GM19351 (cell line): ENCODE measurements around the gene TAB3.

Experiments
- ATAC-seq: cut with Tn5 transposase; IDR thresholded peaks from one replicate; pipeline ENCODE4 v1.9.1; 2021; ENCODE audit warnings: mild to moderate bottlenecking, moderate library complexity; ENCODE audit not compliant: unreplicated experiment

The TAB3 gene

DNA sequence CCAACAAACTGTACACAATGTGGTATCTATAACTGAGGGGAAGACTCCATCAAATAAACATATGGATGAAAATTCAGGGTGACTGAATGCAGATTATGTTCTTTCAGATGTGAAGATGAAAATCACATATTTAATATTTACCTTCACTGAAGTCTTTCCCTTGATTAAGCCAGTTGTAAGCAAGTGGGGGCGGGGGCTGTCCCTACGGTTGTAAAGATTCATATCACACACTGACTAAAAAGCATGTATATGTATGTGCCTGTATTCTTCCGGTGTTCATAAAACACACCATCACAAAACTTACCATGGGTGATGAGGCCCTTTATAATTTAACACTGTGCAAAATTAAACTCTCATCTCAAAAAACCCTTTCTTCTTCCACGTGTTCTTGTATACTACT, 1.3 kb downstream of the TAB3 start:
- ATAC-seq, result no peak

- no peak for ATAC-seq
These were observed 1.8 kb downstream of the TAB3 start for GRCh38 chrX:30887288-30887687.

DNA sequence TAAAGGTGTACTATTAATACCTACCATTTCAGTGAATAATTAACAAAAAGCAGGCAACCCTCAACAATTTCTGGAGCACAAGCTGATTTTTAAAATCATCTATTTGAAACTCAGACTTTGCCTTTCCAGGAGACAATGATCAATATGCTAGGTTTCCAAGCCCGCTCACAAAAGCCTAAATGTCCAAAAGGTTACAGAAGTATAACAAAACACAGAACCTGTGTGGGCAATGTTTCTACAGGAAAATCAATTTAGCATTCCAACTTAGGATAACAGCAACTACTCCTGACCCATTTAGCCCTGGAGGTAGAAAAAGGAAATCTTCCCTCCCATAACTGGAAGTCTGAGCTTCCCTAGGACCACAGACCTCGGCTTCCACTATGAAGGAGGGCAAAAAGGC, 3.9 kb downstream of the TAB3 start:
- ATAC-seq, result no peak

- ATAC-seq, result no peak
These were observed 5.9 kb downstream of the TAB3 start for GRCh38 chrX:30883138-30883537.

GRCh38 chrX:30881797-30882196, 7.3 kb downstream of the TAB3 start:
- no peak for ATAC-seq

DNA sequence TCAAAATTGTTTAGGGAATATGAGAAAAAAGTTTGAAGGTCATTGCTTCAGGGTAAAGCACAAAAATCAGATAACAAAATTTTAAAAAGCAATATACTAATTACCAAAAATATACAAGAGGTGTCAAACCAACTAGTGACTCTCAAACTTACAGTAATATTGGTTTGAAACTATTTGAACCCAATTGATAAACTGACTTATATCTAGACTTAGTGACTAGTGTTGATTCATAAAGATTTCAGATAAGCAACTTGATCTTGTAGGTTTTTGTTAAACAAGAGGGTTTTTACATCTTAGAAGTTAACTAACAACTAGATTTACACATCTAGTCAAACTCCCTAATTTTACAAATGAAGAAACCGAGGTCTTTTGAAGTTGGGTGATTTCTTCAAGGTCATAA, 7.7 kb downstream of the TAB3 start:
- ATAC-seq, result no peak

DNA sequence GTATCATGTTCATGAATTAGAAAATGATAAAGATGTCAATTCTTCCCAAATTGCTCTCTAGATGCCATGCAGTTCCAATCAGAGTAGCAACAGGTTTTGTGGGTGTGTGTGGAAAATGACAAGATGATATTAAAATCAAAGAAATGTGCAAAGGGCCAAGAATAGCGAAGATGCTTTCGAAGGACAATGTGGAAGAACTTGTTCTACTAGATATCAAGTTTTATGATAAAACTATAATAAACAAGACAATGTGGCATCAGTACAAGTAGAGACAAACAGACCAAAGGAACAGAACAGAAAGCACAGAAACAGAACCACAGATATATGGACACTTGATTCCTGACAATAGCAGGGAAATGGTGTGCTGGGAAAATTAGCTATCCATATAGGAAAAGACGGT, 9.0 kb downstream of the TAB3 start:
- no peak for ATAC-seq

DNA sequence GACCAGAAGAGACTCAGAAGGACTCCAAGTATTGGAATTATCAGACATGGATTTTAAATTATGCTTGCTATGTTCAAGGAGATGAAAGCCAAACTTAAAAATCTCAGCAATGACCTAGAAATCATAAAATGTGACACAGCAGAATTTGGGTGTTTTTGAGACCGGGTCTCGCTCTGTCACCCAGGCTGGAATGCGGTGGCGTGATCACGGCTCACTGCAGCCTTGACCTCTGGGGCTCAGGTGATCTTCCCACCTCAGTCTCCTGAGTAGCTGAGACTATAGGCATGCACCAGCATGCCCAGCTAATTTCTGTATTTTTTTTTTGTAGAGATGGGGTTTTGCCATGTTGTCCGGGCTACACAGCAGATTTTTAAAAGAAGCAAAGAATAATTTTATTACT, 12.7 kb downstream of the TAB3 start:
- no peak for ATAC-seq

GRCh38 chrX:30875957-30876356, 13.1 kb downstream of the TAB3 start:
- ATAC-seq, result no peak

DNA sequence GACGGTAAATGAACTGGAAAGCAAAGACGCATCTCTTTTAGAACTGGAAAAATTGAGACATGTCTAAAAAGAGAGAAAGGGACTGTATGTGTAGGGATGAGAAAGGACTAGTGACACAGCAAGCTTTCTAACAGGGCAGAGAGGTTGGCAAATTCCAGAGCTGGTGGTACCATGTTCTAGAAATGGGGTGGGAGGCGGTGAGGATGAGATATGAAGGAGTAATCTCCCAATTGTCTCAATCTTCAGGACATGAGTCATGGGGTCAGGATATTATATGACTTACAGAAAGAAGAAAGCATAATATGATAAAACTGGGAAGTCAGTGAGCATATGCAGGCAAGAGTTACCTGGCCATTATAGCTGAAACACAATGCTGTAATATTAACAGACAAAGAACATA, 14.2 kb downstream of the TAB3 start:
- no peak for ATAC-seq

DNA sequence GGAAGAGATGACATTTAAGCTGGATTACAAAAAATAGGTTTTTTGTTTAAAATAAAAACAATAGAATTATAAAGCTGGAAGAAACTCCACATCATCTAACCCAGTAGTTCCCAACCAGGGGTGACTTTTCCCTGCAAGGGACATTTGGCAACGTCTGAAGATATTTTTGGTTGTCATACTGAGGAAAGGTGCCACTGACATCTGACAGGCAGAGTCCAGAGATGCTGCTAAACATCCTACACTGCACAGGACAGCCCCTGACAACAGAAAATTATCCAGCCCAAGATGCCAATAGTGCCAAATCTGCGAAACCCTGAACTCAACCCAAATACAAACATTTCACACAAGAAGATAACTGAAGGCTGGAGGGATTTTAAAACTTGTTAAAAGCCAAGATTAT, 18.5 kb downstream of the TAB3 start:
- ATAC-seq, result no peak

- no peak for ATAC-seq
These were observed 23.4 kb downstream of the TAB3 start for GRCh38 chrX:30865612-30866011.

GRCh38 chrX:30865015-30865414, 24.0 kb downstream of the TAB3 start:
- no peak for ATAC-seq

DNA sequence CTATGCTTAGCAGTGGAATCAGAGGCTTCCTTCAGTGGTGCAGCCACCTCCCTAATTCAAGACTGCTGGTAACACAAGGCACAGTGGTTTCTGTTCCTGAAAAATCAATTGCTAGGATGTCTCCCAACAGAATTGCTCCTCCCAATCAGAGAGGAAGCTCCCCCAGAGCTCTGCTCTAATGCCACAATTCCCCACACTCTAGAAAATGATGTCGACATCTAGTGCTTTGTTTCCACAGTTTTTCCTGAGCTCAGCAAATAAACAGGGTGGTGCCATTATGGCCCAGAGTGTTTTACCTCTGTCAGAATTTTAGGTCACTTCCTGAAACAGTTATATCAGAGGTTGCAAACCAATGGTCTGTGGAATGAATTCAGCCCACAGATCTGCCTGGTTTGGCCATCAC, 24.7 kb downstream of the TAB3 start:
- peak; percentile 37 for ATAC-seq

DNA sequence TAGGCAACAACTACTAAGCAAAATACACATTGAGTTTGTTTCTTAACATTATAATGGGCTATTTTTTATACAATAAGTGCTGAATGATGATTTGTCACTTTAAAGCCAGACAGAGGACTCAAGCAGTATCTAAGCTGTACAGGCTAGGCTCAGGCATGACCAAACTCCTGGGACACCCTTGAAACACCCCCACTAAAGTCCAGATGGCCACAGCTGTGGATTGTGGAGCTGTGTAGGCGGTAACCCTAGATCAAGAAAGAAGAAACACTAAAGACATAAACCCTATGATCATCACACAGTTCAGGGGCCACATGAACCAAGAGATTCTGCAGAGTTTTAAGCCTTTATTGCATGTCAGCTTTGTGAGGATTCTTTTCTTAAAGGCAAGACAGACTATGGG, 25.1 kb downstream of the TAB3 start:
- no peak for ATAC-seq

DNA sequence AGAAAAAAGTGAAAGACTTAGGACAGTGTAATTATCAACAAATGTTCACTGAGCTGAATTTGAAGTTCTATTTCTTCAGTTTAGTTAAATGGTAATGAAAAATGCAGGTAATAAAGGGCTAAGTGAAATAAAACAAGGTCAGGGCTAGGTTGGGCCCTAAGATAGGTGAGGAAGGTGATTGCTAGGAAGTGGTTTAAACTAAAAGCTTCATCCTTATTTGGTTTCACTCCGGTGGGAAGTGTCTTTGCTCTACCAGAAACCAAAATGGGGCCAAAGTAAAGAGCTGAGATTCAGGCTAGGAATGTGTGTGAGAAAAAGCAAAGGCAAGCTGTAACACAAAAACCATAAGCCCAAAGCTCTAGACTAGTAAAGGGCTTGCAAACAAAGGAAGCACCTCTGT, 31.0 kb downstream of the TAB3 start:
- no peak for ATAC-seq

- ATAC-seq, result no peak
These were observed 37.6 kb downstream of the TAB3 start for GRCh38 chrX:30851449-30851848.

DNA sequence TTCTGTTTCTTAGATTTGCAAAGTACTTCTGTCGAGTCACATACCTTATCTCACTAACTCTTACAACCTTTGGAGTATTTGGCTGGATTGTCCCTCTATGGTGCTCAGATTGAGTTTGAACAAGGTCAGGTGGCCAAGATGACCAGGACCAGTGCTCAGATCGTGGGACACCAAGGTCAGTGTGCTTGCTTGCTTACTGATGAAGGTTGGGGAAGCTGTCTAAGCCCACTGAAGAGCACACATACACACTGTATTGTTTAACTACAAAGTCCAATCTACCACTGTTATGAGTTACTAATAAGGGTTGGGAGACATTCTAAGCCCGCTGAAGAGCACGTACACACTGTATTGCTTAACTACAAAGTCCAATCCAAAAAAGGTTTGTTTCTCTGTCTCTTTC, 53.7 kb downstream of the TAB3 start:
- no peak for ATAC-seq

GRCh38 chrX:30833896-30834295, 55.2 kb downstream of the TAB3 start:
- ATAC-seq, result no peak

DNA sequence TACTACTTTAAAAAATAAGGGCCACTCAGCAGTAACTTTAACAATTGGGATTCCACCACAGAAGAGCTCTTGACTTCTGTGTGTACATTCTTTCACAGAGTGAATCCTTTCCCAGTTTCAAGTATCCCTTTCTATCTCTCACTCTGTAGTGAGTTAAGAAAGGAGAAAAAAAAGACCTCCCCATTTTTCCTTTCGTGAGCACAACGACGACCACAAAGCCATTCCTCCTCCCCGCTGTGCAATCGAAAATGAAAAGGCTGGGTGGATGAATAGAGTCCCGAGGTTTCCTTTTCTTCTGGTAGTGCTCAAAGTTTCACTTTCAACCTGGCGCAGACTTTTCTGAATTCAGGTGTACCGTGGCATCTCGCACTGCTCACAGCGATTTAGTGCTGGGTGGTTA, 58.0 kb downstream of the TAB3 start:
- ATAC-seq, result no peak

GRCh38 chrX:30830326-30830943, 58.6 kb downstream of the TAB3 start:
- no peak for ATAC-seq

- ATAC-seq, result no peak
These were observed 64.8 kb downstream of the TAB3 start for GRCh38 chrX:30824275-30824674.

- ATAC-seq, result no peak
These were observed 66.3 kb downstream of the TAB3 start for GRCh38 chrX:30822764-30823163.
